Choroid plexus epithelial cell (primary cell): ENCODE data around the gene DIAPH2.

Source experiments
- DNase-seq: peaks from one replicate; pipeline ENCODE4 v3.0.0-alpha.2; 2010; ENCODE audit warnings: low read depth
- H3K4me3 ChIP-seq: 2 replicates; pipeline ENCODE4 v1.5.1; 2011; ENCODE audit warnings: low read depth, mild to moderate bottlenecking, control low read depth, low read length, moderate library complexity
- CTCF ChIP-seq: conservative IDR thresholded peaks from 2 replicates; pipeline ENCODE4 v1.5.1; 2011; ENCODE audit warnings: low read depth, mild to moderate bottlenecking, control low read depth, inconsistent platforms, low read length, moderate library complexity

The DIAPH2 gene

GRCh38 chrX:97310373-97310772, 625.7 kb downstream of the DIAPH2 start:
- H3K4me3 ChIP-seq: no peak overlapping the region
- no peak for TF ChIP-seq CTCF
- DNase-seq: peak; percentile 20

GRCh38 chrX:97311066-97311778, 626.6 kb downstream of the DIAPH2 start:
- TF ChIP-seq CTCF: no peak
- no peak overlapping the region for H3K4me3 ChIP-seq
- DNase-seq: no peak

DNA sequence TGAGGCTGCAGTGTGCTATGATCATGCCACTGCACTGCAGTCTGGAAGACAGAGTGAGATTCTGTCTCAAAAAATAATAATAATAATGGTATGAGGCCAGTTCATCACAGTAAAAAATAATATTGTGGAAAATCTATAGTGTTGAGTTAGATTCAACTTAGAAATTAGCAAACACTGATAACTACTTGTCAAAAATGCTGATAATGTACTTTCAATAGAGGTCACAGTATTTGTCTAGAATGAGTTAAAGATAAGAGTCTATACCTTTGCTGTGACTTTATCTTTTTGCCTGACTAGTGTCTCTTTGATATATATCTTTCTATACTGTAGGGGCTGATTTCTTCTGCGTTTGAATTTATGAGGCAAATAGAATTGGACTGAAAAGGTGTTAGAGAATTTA, 629.7 kb downstream of the DIAPH2 start:
- DNase-seq: no peak
- no peak for TF ChIP-seq CTCF
- no peak overlapping the region for H3K4me3 ChIP-seq

DNA sequence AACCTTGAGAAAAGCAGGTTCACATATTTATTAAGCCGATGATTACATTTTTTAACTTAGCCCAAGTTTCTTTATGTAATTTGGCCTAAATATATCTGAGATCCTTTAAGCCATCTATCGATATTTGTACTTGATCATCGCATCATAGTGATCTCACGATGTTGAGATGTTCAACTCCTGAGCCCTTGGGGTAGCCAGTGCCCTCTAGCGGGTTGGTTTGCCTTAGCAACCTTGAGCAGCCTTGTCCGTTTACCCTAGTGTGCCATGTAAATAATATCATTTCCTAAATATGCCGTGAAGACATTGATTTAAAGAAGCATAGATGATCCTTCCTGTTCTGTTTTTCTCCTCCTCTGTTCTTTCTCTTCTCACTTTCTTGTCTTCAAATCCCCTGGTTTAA, 631.3 kb downstream of the DIAPH2 start:
- no peak overlapping the region for H3K4me3 ChIP-seq
- no peak for DNase-seq
- TF ChIP-seq CTCF: no peak

DNA sequence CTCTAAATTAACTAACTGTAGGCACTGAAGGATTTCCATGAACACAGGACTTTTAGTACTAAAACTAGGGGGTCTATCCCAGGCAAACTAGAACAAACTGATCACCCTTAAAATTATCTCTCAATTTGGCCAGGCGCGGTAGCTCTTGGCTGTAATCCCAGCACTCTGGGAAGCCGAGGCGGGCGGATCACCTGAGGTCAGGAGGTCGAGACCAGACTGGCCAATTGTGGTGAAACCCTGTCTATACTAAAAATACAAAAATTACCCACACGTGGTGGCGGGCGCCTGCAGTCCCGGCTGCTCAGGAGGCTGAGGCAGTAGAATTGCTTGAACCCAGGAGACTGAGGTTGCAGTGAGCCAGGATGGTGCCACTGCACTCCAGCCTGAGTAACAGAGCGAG, 635.7 kb downstream of the DIAPH2 start:
- no peak overlapping the region for H3K4me3 ChIP-seq
- no peak for TF ChIP-seq CTCF
- DNase-seq: no peak

DNA sequence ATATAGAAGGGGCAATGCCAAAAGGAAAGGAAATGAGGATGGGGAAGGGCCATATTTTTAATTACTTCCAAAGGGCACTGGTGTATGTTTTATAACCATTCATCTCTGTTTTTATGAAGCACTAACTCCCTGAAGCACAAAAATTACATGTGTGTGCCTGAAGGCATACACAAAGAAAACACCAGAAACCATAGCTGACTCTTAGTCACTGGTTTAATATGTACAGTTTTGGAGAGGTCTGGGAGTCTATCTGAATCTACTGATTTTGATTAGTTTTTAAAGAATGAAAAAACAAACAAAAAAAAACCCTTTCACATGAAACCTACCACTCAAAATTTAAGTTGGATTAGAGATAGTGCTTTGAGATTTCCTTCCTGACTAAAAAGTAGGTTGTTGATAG, 637.8 kb downstream of the DIAPH2 start:
- DNase-seq: peak; percentile 6
- H3K4me3 ChIP-seq: no peak overlapping the region
- TF ChIP-seq CTCF: no peak

DNA sequence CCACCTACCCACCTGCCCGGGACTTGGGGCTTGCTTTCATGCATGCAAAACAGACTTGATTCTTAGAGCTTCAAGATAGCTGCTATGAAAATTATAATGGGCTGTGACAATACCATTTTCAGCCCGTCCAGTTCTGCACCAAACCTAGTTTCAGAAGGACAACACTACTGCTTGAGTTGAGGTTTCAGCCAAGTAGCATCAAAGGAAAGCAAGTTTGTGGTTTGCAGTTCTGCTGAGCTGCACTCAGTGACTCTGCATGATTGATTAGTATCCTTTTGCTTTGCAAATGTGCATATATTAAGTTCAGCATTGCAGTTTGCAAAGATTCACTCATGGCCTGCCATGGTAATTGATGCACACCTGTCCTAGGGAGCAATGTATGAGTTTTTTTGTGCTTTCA, 641.8 kb downstream of the DIAPH2 start:
- no peak for DNase-seq
- TF ChIP-seq CTCF: no peak
- no peak overlapping the region for H3K4me3 ChIP-seq
